ENCODE data around the gene ARHGAP10. TPM values are rescaled to one million over a fixed set of nuclear protein-coding genes. Genes with fewer than 3 reads are reported as not detected.

The ARHGAP10 gene
- total RNA-seq, 1 experiment from 2014 or later = 36.6 TPM

- Mint-ChIP-seq H3K27me3 (ENCODE audit: insufficient read depth, unreplicated experiment) (no peaks in the 10 kb centered on the region), H3K36me3 (ENCODE audit: insufficient read depth, unreplicated experiment) (peaks cover 19% of the 10 kb centered on the region), H3K4me3 (ENCODE audit: unreplicated experiment) (no peak overlapping the region), H3K27ac (ENCODE audit: unreplicated experiment) (no peak overlapping the region), H3K4me1 (ENCODE audit: low read depth, unreplicated experiment) (peaks cover 6% of the 10 kb centered on the region), H3K9me3 (ENCODE audit: unreplicated experiment) (peaks cover 9% of the 10 kb centered on the region)
- DNase-seq = peak; percentile 33 to 38
- Histone ChIP-seq H3K27me3 (replicated peaks; ENCODE audit: control insufficient read depth, insufficient read depth, low read length) (no peaks in the 10 kb centered on the region), H3K9me3 (no peaks in the 10 kb centered on the region), H3K4me3 (ENCODE audit: low read depth, low read length) (no peak overlapping the region), H3K4me1 (0 out of 2 replicates have a peak, but pooled peaks cover 3% of the 10 kb centered on the region), H3K36me3 (ENCODE audit: control insufficient read depth, insufficient read depth, low read length) (no peaks in the 10 kb centered on the region)
- ChIA-PET POLR2A (no interaction called here), CTCF (interaction anchor here (0.5 to 0.7 kb wide), 2 partner anchors 357 to 890 kb away, joined by 3 to 5 read pairs; no protein-coding TSS in a partner anchor)
- BruUV-seq (replicated peaks) = no TSS peak
- intact Hi-C loops (cut with micrococcal nuclease; ENCODE audit: unreplicated experiment) = no loop called here
- peak; percentile 40 to 46 for TF ChIP-seq CTCF (IDR thresholded peaks at IDR 0.05; ENCODE audit: insufficient read depth in 1 of 2, low read depth in 1 of 2, low read length in 1 of 2, severe bottlenecking in 1 of 2, unreplicated experiment in 1 of 2)
Observed at GRCh38 chr4:147984065-147984777, 252.3 kb downstream of the ARHGAP10 start.

GRCh38 chr4:147984778-147985138 is 252.9 kb downstream of the ARHGAP10 start:
- Mint-ChIP-seq H3K27ac (ENCODE audit: unreplicated experiment) (no peak overlapping the region), H3K36me3 (ENCODE audit: insufficient read depth, unreplicated experiment) (peaks cover 19% of the 10 kb centered on the region), H3K9me3 (ENCODE audit: unreplicated experiment) (peaks cover 9% of the 10 kb centered on the region), H3K4me3 (ENCODE audit: unreplicated experiment) (no peak overlapping the region), H3K27me3 (ENCODE audit: insufficient read depth, unreplicated experiment) (no peaks in the 10 kb centered on the region), H3K4me1 (ENCODE audit: low read depth, unreplicated experiment) (peaks cover 6% of the 10 kb centered on the region)
- Histone ChIP-seq H3K27me3 (replicated peaks; ENCODE audit: control insufficient read depth, insufficient read depth, low read length) (no peaks in the 10 kb centered on the region), H3K4me1 (0 out of 2 replicates have a peak, but pooled peaks cover 3% of the 10 kb centered on the region), H3K4me3 (ENCODE audit: low read depth, low read length) (no peak overlapping the region), H3K9me3 (no peaks in the 10 kb centered on the region), H3K36me3 (ENCODE audit: control insufficient read depth, insufficient read depth, low read length) (no peaks in the 10 kb centered on the region)
- DNase-seq = no peak
- CTCF ChIA-PET = no interaction called here
- intact Hi-C loops (cut with micrococcal nuclease; ENCODE audit: unreplicated experiment) = no loop called here
- no TSS peak for BruUV-seq (replicated peaks)
- no peak for TF ChIP-seq CTCF (IDR thresholded peaks at IDR 0.05; ENCODE audit: insufficient read depth in 1 of 2, low read depth in 1 of 2, low read length in 1 of 2, severe bottlenecking in 1 of 2, unreplicated experiment in 1 of 2)
- POLR2A ChIA-PET = no interaction called here

GRCh38 chr4:147985376-147985775 is 253.5 kb downstream of the ARHGAP10 start:
- BruUV-seq (replicated peaks) = no TSS peak
- no peak for DNase-seq
- POLR2A ChIA-PET = no interaction called here
- H3K4me3 ChIP-seq (ENCODE audit: low read depth, low read length) = no peak overlapping the region
- no peaks in the 10 kb centered on the region for H3K27me3 ChIP-seq (replicated peaks; ENCODE audit: control insufficient read depth, insufficient read depth, low read length)
- no peak overlapping the region for H3K4me3 Mint-ChIP-seq (ENCODE audit: unreplicated experiment)
- no peak for TF ChIP-seq CTCF (IDR thresholded peaks at IDR 0.05; ENCODE audit: insufficient read depth in 1 of 2, low read depth in 1 of 2, low read length in 1 of 2, severe bottlenecking in 1 of 2, unreplicated experiment in 1 of 2)
- 0 out of 2 replicates have a peak, but pooled peaks cover 3% of the 10 kb centered on the region for H3K4me1 ChIP-seq
- H3K27me3 Mint-ChIP-seq (ENCODE audit: insufficient read depth, unreplicated experiment) = no peaks in the 10 kb centered on the region
- H3K9me3 ChIP-seq = no peaks in the 10 kb centered on the region
- H3K36me3 ChIP-seq (ENCODE audit: control insufficient read depth, insufficient read depth, low read length) = no peaks in the 10 kb centered on the region
- CTCF ChIA-PET = no interaction called here
- peaks cover 19% of the 10 kb centered on the region for H3K36me3 Mint-ChIP-seq (ENCODE audit: insufficient read depth, unreplicated experiment)
- intact Hi-C loops (cut with micrococcal nuclease; ENCODE audit: unreplicated experiment) = no loop called here
- H3K9me3 Mint-ChIP-seq (ENCODE audit: unreplicated experiment) = peaks cover 9% of the 10 kb centered on the region
- H3K27ac Mint-ChIP-seq (ENCODE audit: unreplicated experiment) = no peak overlapping the region
- H3K4me1 Mint-ChIP-seq (ENCODE audit: low read depth, unreplicated experiment) = peaks cover 6% of the 10 kb centered on the region
